Effector CD4-positive, alpha-beta T cell (primary cell): ENCODE results near the gene NAA80.

Experiments used
- DNase-seq: peaks from one replicate; pipeline ENCODE4 v3.0.0-alpha.2; 2020

NAA80 gene

DNA sequence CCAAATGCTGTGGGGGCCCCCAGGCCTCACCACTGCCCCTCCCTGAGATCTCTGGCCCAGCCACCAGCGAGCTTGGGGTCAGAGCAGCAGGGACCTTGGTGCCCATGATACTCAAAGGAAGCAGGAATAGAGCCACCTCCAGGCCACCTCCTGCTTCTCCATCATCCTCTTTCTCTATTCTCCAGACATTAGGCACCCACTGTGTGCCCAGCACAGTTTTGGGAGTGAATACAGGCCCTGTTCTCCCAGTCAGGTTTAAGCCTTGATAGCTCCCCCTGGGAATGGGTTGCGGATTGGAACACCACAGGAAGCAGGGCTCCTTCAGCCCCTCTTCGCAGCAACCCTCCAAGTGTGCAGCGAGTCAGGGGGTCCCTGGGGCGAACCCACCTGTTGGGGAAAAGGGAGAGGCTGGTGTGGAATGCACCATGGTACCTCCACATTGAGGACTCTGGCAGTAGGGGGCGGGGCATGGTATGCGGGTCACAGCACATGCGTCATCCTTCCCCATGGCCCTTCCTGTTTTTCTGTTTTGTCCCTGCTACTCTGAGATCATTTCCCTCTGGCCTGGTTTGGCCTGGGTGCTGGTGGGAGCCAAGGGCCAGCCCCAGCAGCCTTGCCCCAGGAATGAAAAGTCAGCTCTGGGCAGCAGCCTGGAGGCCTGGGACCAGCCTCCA is 44.5 kb downstream of the NAA80 start:
- DNase-seq = no peak

DNA sequence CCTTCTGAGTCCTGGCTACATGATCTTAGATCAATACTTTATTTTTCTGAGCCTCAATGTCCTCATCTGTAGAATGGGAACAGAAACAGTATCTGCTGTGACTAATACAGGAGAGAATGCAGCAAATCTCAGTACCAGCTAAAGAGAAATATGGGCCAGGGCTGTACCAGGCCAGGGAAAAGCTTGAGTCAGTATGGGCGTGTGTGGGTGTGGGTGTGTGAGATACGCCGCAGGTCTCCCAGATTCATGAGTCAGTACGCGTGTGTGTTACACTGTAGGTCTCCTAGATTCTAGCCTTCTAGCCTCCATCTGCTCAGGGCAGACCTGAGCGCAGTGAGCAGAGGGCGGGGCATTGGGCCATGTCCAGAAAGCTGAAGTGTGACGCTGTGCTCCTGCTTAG is 48.0 kb downstream of the NAA80 start:
- no peak for DNase-seq

DNA sequence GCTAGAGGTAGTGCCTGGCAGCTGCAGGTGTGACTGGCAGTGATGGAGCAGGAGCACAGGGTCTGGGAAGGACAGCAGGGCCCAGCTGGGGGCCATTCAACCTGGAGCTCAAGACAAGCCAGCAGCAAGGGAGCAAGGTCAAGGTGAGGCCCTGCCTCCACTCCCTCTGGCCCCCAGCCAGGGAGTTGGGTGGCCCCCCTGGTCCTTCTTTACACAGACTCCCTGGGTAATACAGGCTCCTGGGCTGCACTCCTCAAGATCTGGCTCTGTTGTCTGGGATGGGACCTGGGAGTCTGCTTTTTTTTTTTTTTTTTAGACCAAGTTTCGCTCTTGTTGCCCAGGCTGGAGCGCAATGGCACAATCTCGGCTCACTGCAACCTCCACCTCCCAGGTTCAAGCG is 48.7 kb downstream of the NAA80 start:
- DNase-seq = no peak

DNA sequence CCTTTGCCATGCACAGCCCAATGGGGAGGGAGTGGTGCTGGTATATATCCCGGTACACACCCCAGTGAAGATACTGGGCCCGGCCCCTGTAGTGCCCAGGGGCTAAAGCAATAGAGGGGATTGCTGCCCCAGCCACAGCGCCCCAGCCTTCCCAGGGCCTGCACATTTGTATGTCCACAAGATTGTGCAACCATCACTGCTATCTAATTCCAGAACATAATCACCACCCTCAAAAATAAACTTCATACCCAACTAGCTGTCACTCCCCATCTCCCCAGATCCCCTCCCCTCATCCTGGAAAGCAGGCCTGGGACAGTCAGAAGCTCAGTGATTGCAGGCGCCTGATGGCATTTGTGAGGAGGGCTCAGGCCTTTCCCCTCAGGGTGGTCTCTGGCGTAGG is 49.7 kb downstream of the NAA80 start:
- no peak for DNase-seq

DNA sequence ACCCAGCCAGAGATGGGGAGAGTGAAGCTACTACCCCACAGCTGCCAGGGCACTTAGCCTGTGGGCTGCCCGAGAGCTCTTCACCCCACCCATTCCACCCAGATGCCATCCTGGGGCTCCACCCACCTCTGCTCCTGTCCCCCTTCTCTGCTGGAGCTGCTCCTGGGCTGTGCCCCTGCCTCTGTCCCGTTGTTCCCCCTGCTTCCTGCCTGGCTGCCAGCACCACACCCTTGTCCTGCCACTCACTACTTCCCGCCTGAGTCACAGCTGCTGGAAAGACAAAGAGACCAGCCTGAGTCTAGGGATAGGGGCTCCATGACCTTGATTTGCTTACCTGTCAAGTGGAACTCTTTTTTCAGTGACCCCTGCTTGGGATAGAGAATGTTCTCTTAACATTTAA is 50.8 kb downstream of the NAA80 start:
- DNase-seq = no peak

DNA sequence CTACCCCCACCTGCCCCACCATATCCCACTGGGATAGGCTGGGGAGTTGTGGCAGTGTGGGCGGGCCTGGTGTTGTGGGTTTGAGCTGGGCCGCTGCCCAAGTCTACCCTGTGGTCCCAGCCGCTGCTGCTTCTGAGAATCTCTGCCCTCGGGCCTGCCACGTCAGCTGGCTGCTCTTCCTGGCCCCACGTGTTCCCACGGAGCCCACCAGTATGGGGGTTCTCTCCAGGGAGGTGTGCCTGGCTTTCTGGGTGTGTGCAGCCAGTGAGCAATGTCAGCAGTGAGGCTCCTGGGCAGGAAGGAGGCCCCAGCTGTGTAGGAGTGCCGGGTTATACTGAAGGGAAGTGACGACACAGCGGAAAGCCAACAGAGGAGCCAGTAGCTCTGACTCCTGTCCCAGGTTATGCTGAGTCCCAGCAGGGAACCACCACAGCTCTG is 52.7 kb downstream of the NAA80 start:
- DNase-seq = peak; percentile 75
